Duodenal mucosa (tissue), 2 donors: ENCODE results near the gene RALBP1.
"Not testable (repeated sequence)": the region's sequence is repeated elsewhere in the genome, so short reads cannot be mapped to it uniquely, and the experiment has no call there.

ENCODE experiments used
- H3K27ac ChIP-seq: one replicate; pipeline ENCODE4 v1.7.0; 2013; ENCODE audit warnings: low read depth, low read length
- H3K27me3 ChIP-seq, 2 donors: one replicate each; pipeline ENCODE4 v1.7.0; 2013; ENCODE audit warnings: low read length in 2 of 2, control low read depth in 1 of 2; ENCODE audit not compliant: insufficient read depth in 2 of 2, control insufficient read depth in 1 of 2
- H3K36me3 ChIP-seq, 2 donors: one replicate each; pipeline ENCODE4 v1.7.0; 2013; ENCODE audit warnings: low read length in 2 of 2, control low read depth in 1 of 2; ENCODE audit not compliant: insufficient read depth in 2 of 2, control insufficient read depth in 1 of 2
- H3K4me1 ChIP-seq, 2 donors: one replicate each; pipeline ENCODE4 v1.7.0; 2013; ENCODE audit warnings: low read length in 2 of 2, control low read depth in 1 of 2; ENCODE audit not compliant: insufficient read depth in 2 of 2, control insufficient read depth in 1 of 2
- H3K4me3 ChIP-seq, 2 donors: one replicate each; pipeline ENCODE4 v1.7.0; 2013; ENCODE audit warnings: low read length in 2 of 2, low read depth in 1 of 2
- H3K9ac ChIP-seq, 2 donors: one replicate each; pipeline ENCODE4 v1.7.0; 2013; ENCODE audit warnings: low read length in 2 of 2, low read depth in 1 of 2
- H3K9me3 ChIP-seq, 2 donors: one replicate each; pipeline ENCODE4 v1.7.0; 2013; ENCODE audit warnings: low read length in 2 of 2, control low read depth in 1 of 2; ENCODE audit not compliant: control insufficient read depth in 1 of 2

Gene RALBP1

DNA sequence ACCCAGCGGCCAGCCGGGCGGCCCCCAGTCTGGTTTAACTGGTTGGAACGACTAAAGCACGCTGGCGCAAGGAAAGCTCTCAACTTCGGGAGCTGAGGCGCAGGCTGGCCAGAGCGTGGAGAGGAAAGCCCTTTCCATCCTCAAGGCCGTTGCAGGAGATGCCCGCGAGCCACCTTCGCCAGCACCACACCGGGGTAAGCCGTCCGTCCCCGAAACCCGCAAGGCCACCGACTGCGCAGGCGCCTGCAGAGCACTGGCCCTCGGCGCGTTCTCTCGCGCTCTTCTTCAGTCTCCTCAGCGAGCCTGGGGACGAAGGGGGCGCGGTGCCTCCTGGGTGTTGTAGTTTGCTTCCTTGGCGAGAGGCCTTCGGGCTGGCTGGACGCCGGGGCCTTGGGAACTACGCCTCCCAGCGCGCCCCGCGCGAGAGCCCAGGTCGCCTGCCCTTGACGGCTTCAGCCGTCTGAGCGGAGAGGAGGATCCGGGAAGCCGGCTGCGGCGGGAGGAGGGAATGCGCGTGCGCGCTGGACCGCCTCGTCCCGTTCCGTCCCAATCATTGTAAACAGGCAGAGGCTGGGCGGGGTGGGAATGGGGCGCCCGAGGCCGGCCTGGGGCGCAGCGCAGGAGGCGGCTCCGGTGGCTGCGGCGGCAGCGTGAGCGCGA is at the start of gene RALBP1:
RALBP1 (plus strand) TSS at position 531 of the 660 bp plus-strand sequence. CDS start 37,533 bp downstream, outside the sequence.
- H3K9me3 ChIP-seq, result no peaks in the 10 kb centered on the region
- H3K36me3 ChIP-seq, result peaks cover 0 to 5% of the 10 kb centered on the region in 2 donors
- peaks cover 6 to 8% of the 10 kb centered on the region in 2 donors for H3K4me1 ChIP-seq
- H3K9ac ChIP-seq, result peak within 1 kb of the TSS; percentile 91 to 95
- peak within 1 kb of the TSS; percentile 91 to 97 for H3K4me3 ChIP-seq
- H3K27me3 ChIP-seq, result no peaks in the 10 kb centered on the region
- H3K27ac ChIP-seq, result peak within 1 kb of the TSS; percentile 98

DNA sequence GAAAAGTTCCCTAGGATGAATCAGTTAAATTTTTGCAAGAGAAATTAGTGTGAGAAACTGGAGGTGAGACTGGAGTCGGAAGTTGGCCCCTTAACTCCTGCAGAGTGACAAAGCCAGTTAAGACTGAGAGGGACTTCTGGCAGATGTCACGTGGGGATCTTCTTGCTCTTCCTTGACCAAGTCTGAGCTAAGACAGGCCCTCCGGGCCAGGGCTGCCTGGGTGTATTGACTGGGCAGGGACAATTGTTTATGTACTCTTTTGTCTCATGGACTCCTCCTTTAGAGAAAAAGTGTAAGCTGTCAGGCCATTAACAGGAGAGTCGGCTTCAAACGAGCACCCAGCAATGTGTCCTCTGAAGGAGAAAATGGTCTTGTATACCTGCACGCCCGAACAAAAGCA is 48.6 kb upstream of the RALBP1 start:
- H3K4me3 ChIP-seq, result no peak overlapping the region
- no peaks in the 10 kb centered on the region for H3K4me1 ChIP-seq
- H3K27ac ChIP-seq, result no peak overlapping the region
- no peaks in the 10 kb centered on the region for H3K27me3 ChIP-seq
- no peak overlapping the region for H3K9ac ChIP-seq
- peaks cover 4 to 9% of the 10 kb centered on the region in 2 donors for H3K9me3 ChIP-seq
- H3K36me3 ChIP-seq, result no peaks in the 10 kb centered on the region

DNA sequence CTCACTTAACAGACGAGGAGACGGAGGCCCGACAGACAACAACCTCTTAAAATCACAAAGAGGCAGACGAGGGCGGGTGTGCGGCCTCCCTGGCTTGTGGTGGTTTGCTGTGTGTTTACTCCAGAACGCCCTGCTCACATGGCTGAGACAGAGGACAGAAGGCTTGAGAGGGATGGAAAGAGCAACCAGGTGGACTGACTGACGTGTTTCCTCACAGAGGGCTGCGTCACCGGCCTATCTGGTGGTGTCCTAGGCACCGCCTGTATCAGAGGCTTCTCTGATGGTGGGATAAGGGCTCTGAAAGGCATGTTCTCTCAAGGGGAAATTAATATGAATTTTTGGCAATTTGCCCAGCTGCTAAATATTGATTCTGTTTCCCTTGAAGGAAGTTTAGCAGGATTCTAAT is 47.0 kb upstream of the RALBP1 start:
- H3K9me3 ChIP-seq, result peaks cover 4 to 9% of the 10 kb centered on the region in 2 donors
- H3K4me1 ChIP-seq, result no peaks in the 10 kb centered on the region
- no peak overlapping the region for H3K4me3 ChIP-seq
- no peaks in the 10 kb centered on the region for H3K27me3 ChIP-seq
- no peak overlapping the region for H3K27ac ChIP-seq
- H3K9ac ChIP-seq, result no peak overlapping the region
- no peaks in the 10 kb centered on the region for H3K36me3 ChIP-seq

DNA sequence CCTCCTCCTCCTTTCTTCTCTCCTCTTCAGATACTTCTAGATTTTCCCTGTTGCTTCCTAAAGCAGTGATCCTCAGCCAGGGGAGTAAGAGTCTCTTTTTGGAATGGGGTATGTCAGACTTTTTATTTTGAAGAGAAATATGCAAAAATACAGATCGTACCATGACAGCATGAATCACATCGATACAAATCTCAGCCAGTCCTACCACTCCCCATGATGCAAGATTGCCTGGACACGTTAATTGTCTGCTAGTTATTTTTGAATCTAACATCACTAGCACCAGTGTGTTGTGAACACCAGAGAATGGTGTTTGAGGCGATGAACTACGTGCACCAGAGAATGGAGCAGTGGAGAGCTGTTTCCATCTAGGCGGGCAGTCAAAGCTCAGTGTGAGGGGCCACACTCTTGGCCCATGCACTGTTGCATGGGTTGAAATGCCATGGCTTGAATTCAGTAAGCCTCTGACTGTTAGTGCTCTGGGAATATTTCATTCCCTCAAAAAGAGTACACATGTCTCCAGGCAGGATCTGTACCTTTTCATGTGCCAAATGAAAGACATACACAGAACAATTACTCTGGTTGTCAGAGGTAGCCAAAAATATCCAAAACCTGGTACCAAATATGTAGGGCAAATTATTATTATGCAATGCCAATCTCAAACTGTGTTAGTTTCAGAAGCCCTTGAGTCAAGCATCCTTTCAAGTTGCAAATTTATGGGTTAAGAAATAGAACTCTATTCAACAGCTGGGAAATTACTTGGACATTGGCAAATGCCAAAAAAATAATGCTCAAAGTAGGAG is 46.3 kb upstream of the RALBP1 start:
- H3K4me1 ChIP-seq, result no peaks in the 10 kb centered on the region
- no peak overlapping the region for H3K4me3 ChIP-seq
- H3K36me3 ChIP-seq, result no peaks in the 10 kb centered on the region
- H3K27me3 ChIP-seq, result no peaks in the 10 kb centered on the region
- H3K9me3 ChIP-seq, result peaks cover 4 to 8% of the 10 kb centered on the region in 2 donors
- H3K27ac ChIP-seq, result no peak overlapping the region
- no peak overlapping the region for H3K9ac ChIP-seq

DNA sequence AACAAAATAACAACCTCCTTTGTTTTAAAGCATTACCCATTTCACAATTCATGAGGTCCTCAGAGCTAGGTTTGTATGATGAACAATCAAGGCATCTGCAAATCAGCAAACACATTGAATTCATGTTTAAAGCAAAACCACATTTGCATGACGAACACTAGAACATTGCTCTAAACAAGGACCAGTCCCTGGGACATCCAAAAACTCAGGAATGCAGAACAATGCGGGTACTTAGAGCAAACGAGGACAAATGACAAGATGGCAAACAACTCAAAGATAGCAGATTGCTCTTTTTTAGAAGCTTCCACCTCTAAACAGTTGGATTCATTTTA is 45.7 kb upstream of the RALBP1 start:
- Histone ChIP-seq H3K4me3 (no peak overlapping the region), H3K9me3 (peaks cover 4 to 5% of the 10 kb centered on the region in 2 donors), H3K27me3 (no peaks in the 10 kb centered on the region), H3K4me1 (no peaks in the 10 kb centered on the region), H3K36me3 (no peaks in the 10 kb centered on the region), H3K9ac (no peak overlapping the region), H3K27ac (no peak overlapping the region)

DNA sequence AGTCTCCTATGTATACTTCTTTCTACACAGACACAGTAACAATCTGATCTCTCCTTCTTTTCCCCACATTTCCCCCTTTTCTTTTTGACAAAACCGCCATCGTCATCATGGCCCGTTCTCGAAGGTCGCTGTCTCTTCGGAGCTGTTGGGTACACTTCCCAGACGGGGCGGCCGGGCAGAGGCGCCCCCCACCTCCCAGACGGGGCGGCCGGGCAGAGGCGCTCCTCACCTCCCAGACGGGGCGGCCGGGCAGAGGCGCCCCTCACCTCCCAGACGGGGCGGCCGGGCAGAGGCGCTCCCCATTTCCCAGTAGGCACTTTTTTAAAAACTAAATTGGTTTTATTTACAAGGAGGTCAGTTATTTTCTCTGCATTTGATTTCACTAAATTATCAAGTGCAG is 45.0 kb upstream of the RALBP1 start:
- not testable (repeated sequence) for H3K27ac ChIP-seq, H3K27me3 ChIP-seq, H3K4me1 ChIP-seq, H3K4me3 ChIP-seq, H3K36me3 ChIP-seq, H3K9ac ChIP-seq, H3K9me3 ChIP-seq

DNA sequence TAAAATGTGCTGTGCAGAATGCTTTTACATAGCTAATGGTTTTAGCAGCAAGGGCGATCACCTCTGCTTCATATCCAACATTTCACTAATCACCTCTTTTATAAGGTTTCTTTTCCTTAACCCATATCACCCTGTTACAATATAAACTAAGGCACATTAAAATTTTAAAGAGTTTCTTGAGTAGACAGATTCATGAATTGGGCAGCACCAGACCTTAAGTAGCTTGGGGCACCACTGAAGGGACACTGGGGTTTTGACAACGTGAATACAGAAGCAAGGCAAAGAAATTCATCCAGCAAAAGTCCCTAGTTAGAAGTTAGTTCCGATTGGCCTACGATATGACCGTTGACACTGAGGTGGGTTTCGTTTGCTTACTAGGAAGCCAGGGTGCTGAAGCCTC is 44.0 kb upstream of the RALBP1 start:
- no peaks in the 10 kb centered on the region for H3K9me3 ChIP-seq
- H3K4me1 ChIP-seq, result no peaks in the 10 kb centered on the region
- H3K27me3 ChIP-seq, result no peaks in the 10 kb centered on the region
- H3K27ac ChIP-seq, result no peak overlapping the region
- H3K4me3 ChIP-seq, result no peak overlapping the region
- H3K36me3 ChIP-seq, result no peaks in the 10 kb centered on the region
- H3K9ac ChIP-seq, result no peak overlapping the region

DNA sequence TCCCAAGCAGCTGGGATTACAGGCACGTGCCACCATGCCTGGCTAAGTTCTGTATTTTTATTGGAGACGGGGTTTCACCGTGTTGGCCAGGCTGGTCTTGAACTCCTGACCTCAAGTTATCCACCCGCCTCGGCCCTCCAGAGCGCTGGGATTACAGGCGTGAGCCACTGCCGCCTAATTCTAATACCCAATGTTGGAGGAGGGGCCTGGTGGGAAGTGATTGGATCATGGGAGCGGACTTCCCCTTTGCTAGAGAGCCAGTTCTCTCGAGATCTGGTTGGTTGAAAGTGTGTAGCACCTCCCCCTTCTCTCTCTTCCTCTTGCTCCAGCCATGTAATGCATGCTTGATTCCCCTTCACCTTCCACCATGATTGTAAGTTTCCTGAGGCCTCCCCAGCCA is 42.2 kb upstream of the RALBP1 start:
- H3K4me3 ChIP-seq, H3K9me3 ChIP-seq, H3K4me1 ChIP-seq, H3K36me3 ChIP-seq, H3K9ac ChIP-seq, H3K27me3 ChIP-seq, H3K27ac ChIP-seq: not testable (repeated sequence)

DNA sequence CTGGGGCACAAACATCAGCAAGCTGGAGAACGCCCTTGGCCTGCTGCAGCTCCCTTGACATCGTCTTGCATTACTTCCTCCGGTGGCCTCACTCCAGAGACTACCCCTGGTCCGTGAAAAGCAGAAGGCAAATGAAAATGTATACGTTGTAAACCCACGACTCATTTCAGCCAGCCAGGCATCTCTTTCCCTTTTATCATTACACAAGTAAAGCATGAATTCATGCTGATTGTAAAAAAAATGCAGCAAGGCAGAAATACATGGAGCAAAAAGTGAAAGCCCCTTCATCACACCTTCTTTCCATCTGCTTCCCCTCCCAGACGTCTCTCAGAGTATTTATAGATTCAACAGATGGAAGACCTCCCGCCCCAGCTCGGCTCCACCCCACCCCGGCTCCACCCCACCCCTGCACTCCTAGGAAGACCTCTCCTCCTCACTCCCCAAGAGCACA is 41.6 kb upstream of the RALBP1 start:
- no peak overlapping the region for H3K4me3 ChIP-seq
- H3K9ac ChIP-seq, result no peak overlapping the region
- no peaks in the 10 kb centered on the region for H3K27me3 ChIP-seq
- no peak overlapping the region for H3K27ac ChIP-seq
- H3K4me1 ChIP-seq, result no peaks in the 10 kb centered on the region
- H3K36me3 ChIP-seq, result no peaks in the 10 kb centered on the region
- no peaks in the 10 kb centered on the region for H3K9me3 ChIP-seq

DNA sequence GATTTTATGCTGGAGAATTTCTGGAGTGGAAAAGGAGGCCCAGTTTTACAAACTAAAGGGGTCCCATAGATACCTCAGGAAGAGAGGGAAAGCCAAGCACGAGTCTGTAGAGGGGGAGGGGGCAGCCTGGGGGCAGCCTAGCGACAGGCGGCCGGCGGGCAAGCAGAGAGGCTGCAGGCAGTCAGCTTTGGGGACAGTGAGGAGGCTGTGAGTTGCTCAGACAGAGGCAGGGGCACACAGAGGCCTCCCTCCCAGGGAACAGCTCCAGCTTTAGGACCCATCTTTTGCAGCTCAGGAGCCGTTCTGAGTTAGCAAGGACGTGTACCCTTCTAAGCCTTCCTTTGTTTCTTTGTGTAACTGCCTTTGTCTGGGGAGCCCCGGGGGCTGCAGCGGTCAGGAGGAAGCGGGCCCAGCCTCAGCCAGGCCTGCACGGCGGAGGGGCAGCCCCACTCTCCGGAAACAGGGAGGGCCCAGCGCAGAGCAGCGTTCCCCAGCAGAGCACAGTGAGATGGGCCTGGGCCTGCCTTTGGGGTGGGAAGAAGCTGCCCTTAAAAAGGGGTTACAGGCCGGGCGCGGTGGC is 41.1 kb upstream of the RALBP1 start:
- Histone ChIP-seq H3K4me3 (no peak overlapping the region), H3K27ac (no peak overlapping the region)

More for the DNA sequence above, 41.1 kb upstream of the RALBP1 start:
- Histone ChIP-seq H3K4me1 (no peaks in the 10 kb centered on the region), H3K27me3 (no peaks in the 10 kb centered on the region), H3K9ac (no peak overlapping the region), H3K9me3 (no peaks in the 10 kb centered on the region), H3K36me3 (no peaks in the 10 kb centered on the region)
